H1 (cell line): ENCODE measurements around the gene AQP2. TPM values are rescaled to one million over a fixed set of nuclear protein-coding genes. Genes with fewer than 3 reads are reported as not detected.

Source experiments
- CTCF ChIA-PET: fragments of 300-600 bp; sonication (Branson Sonifier 250); formaldehyde crosslinking; loops from one replicate; lab custom pipeline; 2021; ENCODE audit not compliant: partially characterized antibody; lab: Charles Lee
- POLR2A ChIA-PET: fragments of 300-600 bp; sonication (Branson Sonifier 250); formaldehyde crosslinking; loops from one replicate; lab custom pipeline; 2021; ENCODE audit warnings: inconsistent platforms; ENCODE audit not compliant: partially characterized antibody; lab: Charles Lee
- DNase-seq, 2 experiments: peaks; one replicate each; pipeline versions ENCODE4 v3.0.0 to v3.0.0-alpha.2; 2010 to 2022; ENCODE audit warnings: low spot score in 2 of 2, low read depth in 1 of 2, mixed read lengths in 1 of 2
- FAIRE-seq: peaks from 2 replicates; lab custom pipeline; 2011; peaks lifted over from hg19 to GRCh38; lab: Jason Lieb, UNC
- H2AFZ ChIP-seq: 2 replicates; pipeline ENCODE4 v1.8.1; 2012; ENCODE audit warnings: low read length, inconsistent platforms
- H2AK5ac ChIP-seq: 2 replicates; pipeline ENCODE4 v1.6.1; 2013; ENCODE audit warnings: low read depth, low read length
- H2BK120ac ChIP-seq: replicated peaks from 2 replicates; pipeline ENCODE3; 2013; ENCODE audit warnings: low read depth, low read length, inconsistent platforms
- H2BK12ac ChIP-seq: 2 replicates; pipeline ENCODE4 v1.6.1; 2013; ENCODE audit warnings: low read depth, low read length
- H2BK15ac ChIP-seq: 2 replicates; pipeline ENCODE4 v1.6.1; 2013; ENCODE audit warnings: low read length
- H2BK20ac ChIP-seq: 2 replicates; pipeline ENCODE4 v1.6.1; 2013; ENCODE audit warnings: low read length
- H2BK5ac ChIP-seq: 2 replicates; pipeline ENCODE4 v1.6.1; 2013; ENCODE audit warnings: low read depth, low read length
- H3K14ac ChIP-seq: 2 replicates; pipeline ENCODE4 v1.6.1; 2013; ENCODE audit warnings: inconsistent platforms; ENCODE audit not compliant: insufficient read length
- H3K18ac ChIP-seq: 2 replicates; pipeline ENCODE4 v1.6.1; 2013; ENCODE audit warnings: low read length; ENCODE audit errors: extremely low read depth
- H3K23ac ChIP-seq: 2 replicates; pipeline ENCODE4 v1.6.1; 2013; ENCODE audit warnings: inconsistent platforms; ENCODE audit not compliant: insufficient read length
- H3K23me2 ChIP-seq: 2 replicates; pipeline ENCODE4 v1.6.1; 2013; ENCODE audit warnings: low read depth, low read length
- H3K27ac ChIP-seq: 2 replicates; pipeline ENCODE4 v1.6.1; 2011; ENCODE audit warnings: low read depth, low read length, inconsistent platforms
- H3K27me3 ChIP-seq, 4 experiments: replicated peaks in 1 of 4; 1 replicate in 1 of 4; 2 replicates in 3 of 4; pipeline versions ENCODE4 v1.6.1 to v1.8.1; 2011 to 2013; ENCODE audit warnings: low read length in 3 of 4, mild to moderate bottlenecking in 3 of 4, inconsistent platforms in 2 of 4, mixed read lengths in 2 of 4, moderate library complexity in 1 of 4; ENCODE audit not compliant: control insufficient read depth in 3 of 4, insufficient read depth in 3 of 4; ENCODE audit errors: extremely low read depth in 1 of 4
- H3K36me3 ChIP-seq, 4 experiments: 2 replicates each; pipeline versions ENCODE4 v1.6.1 to v1.8.1; 2011 to 2013; ENCODE audit warnings: mild to moderate bottlenecking in 4 of 4, low read length in 3 of 4, moderate library complexity in 2 of 4, control low read depth in 1 of 4, inconsistent platforms in 1 of 4; ENCODE audit not compliant: insufficient read depth in 4 of 4, control insufficient read depth in 2 of 4
- H3K4ac ChIP-seq: replicated peaks from 2 replicates; pipeline ENCODE3; 2013; ENCODE audit warnings: low read length, low read depth, mixed read lengths, inconsistent platforms; ENCODE audit not compliant: insufficient read length
- H3K4me1 ChIP-seq, 4 experiments: replicated peaks in 1 of 4; 1 replicate in 1 of 4; 2 replicates in 3 of 4; pipeline versions ENCODE4 v1.6.1 to v1.8.1; 2011 to 2013; ENCODE audit warnings: low read length in 3 of 4, inconsistent platforms in 2 of 4, mixed read lengths in 1 of 4; ENCODE audit not compliant: insufficient read depth in 4 of 4, control insufficient read depth in 3 of 4
- H3K4me2 ChIP-seq, 2 experiments: 2 replicates each; pipeline versions ENCODE4 v1.6.1 to v1.8.1; 2011 to 2013; ENCODE audit warnings: low read depth in 2 of 2, low read length in 2 of 2, control low read depth in 1 of 2, inconsistent platforms in 1 of 2, mild to moderate bottlenecking in 1 of 2; ENCODE audit not compliant: insufficient read depth in 1 of 2
- H3K4me3 ChIP-seq, 4 experiments: fragments of 200-600, 300-600 bp in 1 of 4; sonication (generic), shearing (Covaris generic), sonication (Bioruptor Twin) in 1 of 4; 2 replicates each; pipeline versions ENCODE4 v1.5.1 to v1.8.1; 2011 to 2016; ENCODE audit warnings: low read length in 4 of 4, low read depth in 3 of 4, control low read depth in 2 of 4, inconsistent platforms in 2 of 4, mild to moderate bottlenecking in 2 of 4, mixed read lengths in 1 of 4, moderate library complexity in 1 of 4; ENCODE audit not compliant: insufficient read depth in 2 of 4; ENCODE audit errors: extremely low read depth in 1 of 4
- H3K56ac ChIP-seq: replicated peaks from 2 replicates; pipeline ENCODE3; 2013; ENCODE audit warnings: low read depth, mild to moderate bottlenecking, mixed read lengths, low read length, inconsistent platforms; ENCODE audit not compliant: insufficient read length
- H3K79me1 ChIP-seq: 2 replicates; pipeline ENCODE4 v1.6.1; 2013; ENCODE audit warnings: low read depth, low read length, control low read depth
- H3K79me2 ChIP-seq, 2 experiments: 2 replicates each; pipeline versions ENCODE4 v1.6.1 to v1.8.1; 2012 to 2013; ENCODE audit warnings: low read length in 2 of 2, mild to moderate bottlenecking in 2 of 2, inconsistent platforms in 1 of 2; ENCODE audit not compliant: insufficient read depth in 2 of 2, control insufficient read depth in 1 of 2
- H3K9ac ChIP-seq, 4 experiments: replicated peaks in 1 of 4; 1 replicate in 1 of 4; 2 replicates in 3 of 4; pipeline versions ENCODE4 v1.6.1 to v1.8.1; 2011 to 2013; ENCODE audit warnings: low read depth in 3 of 4, low read length in 3 of 4, control low read depth in 2 of 4, mild to moderate bottlenecking in 2 of 4, moderate library complexity in 2 of 4, inconsistent platforms in 1 of 4; ENCODE audit errors: extremely low read depth in 1 of 4
- H3K9me3 ChIP-seq, 2 experiments: 2 replicates each; pipeline versions ENCODE4 v1.6.1 to v1.8.1; 2012 to 2013; ENCODE audit warnings: mild to moderate bottlenecking in 2 of 2, moderate library complexity in 2 of 2, control low read depth in 1 of 2, inconsistent platforms in 1 of 2, low read depth in 1 of 2, low read length in 1 of 2, mixed read lengths in 1 of 2; ENCODE audit not compliant: insufficient read depth in 2 of 2
- H4K20me1 ChIP-seq, 2 experiments: replicated peaks in 1 of 2; 2 replicates each; pipeline versions ENCODE3 to v1.8.1; 2011 to 2013; ENCODE audit warnings: inconsistent platforms in 2 of 2, low read length in 2 of 2, mild to moderate bottlenecking in 1 of 2; ENCODE audit not compliant: insufficient read depth in 2 of 2, control insufficient read depth in 1 of 2
- H4K5ac ChIP-seq: 2 replicates; pipeline ENCODE4 v1.6.1; 2013; ENCODE audit warnings: low read length, low read depth, mixed read lengths, inconsistent platforms; ENCODE audit not compliant: insufficient read length
- H4K8ac ChIP-seq: 2 replicates; pipeline ENCODE4 v1.8.0; 2013; ENCODE audit warnings: mild to moderate bottlenecking, moderate library complexity, low read length, inconsistent platforms; ENCODE audit not compliant: insufficient read depth; ENCODE audit errors: extremely low read depth
- H4K91ac ChIP-seq: replicated peaks from 2 replicates; pipeline ENCODE3; 2013; ENCODE audit warnings: low read length, mixed read lengths, inconsistent platforms; ENCODE audit not compliant: insufficient read length
- BRCA1 ChIP-seq: IDR thresholded peaks from 2 replicates; pipeline ENCODE4 v1.6.1; 2012; ENCODE audit warnings: low read depth, low read length, improper control_type of control experiment
- EP300 ChIP-seq, 2 experiments: IDR thresholded peaks; 1 replicate in 1 of 2; 2 replicates in 1 of 2; pipeline ENCODE4 v1.6.1; 2011 to 2012; ENCODE audit warnings: low read depth in 2 of 2, low read length in 2 of 2, mild to moderate bottlenecking in 2 of 2, borderline replicate concordance in 1 of 2, inconsistent platforms in 1 of 2, moderate library complexity in 1 of 2
- KDM5A ChIP-seq: fragments of 200-600 bp; IDR thresholded peaks from 2 replicates; pipeline ENCODE4 v1.7.1; 2012; ENCODE audit warnings: mild to moderate bottlenecking, low read length, inconsistent platforms, mixed read lengths
- MAFK ChIP-seq: IDR thresholded peaks from 2 replicates; pipeline ENCODE4 v1.6.1; 2012; ENCODE audit warnings: low read depth, mild to moderate bottlenecking, improper control_type of control experiment, low read length
- SIX5 ChIP-seq: IDR thresholded peaks from 2 replicates; pipeline ENCODE4 v1.6.1; 2011; ENCODE audit warnings: mild to moderate bottlenecking, low read depth, low read length
- TAF1 ChIP-seq: IDR thresholded peaks from 2 replicates; pipeline ENCODE4 v1.6.1; 2011; ENCODE audit warnings: mild to moderate bottlenecking, low read depth, low read length
- WGBS, 2 experiments: shearing (Covaris generic) in 1 of 2; methylation state at CpG; one replicate each; pipeline versions ENCODE4 v1.1.6 to v1.1.7; 2013 to 2015; ENCODE audit warnings: low lambda C conversion rate in 2 of 2, mixed read lengths in 2 of 2, inconsistent platforms in 1 of 2, low coverage in 1 of 2, missing lambda C conversion rate in 1 of 2; ENCODE audit not compliant: insufficient replicate concordance in 2 of 2, insufficient coverage in 1 of 2, insufficient read length in 1 of 2; ENCODE audit errors: extremely low coverage in 1 of 2, missing lambda C conversion rate in 1 of 2; 5-methylcytosine and 5-hydroxymethylcytosine counted together
- polyA plus RNA-seq, 7 experiments: library from polyadenylated mRNA; depleted of rRNA in 3 of 7; stranded (reverse) in 5 of 7; unstranded in 2 of 7; fragments of >200 nt in 5 of 7; fragments of 200-250 nt in 2 of 7; gene quantifications; 1 replicate in 5 of 7; 2 replicates in 1 of 7; 4 replicates in 1 of 7; pipeline versions ENCODE4 v1.2.1 to v1.2.3, GENCODE V29; 2011 to 2013; ENCODE audit warnings: missing spikeins in 2 of 7, mixed read lengths in 2 of 7
- total RNA-seq: library from RNA; stranded (reverse); fragmentation: NEBNext Ultra II Directional; extraction: Animal tissue kit (Norgen Biotek cat#: 25700); gene quantifications from 2 replicates; pipeline ENCODE4 v1.2.1, GENCODE V29; 2021

The AQP2 gene
- total and polyA plus RNA-seq, 2 of the 8 experiments (the other 6 are each of a cell fraction or from before 2014, with no cell fraction given), result not detected

- H3K27ac ChIP-seq, result no peak overlapping the region
- DNase-seq, result no peak
- TF ChIP-seq BRCA1, result no peak
- no peak for TF ChIP-seq TAF1
- TF ChIP-seq MAFK, result no peak
- no peak for TF ChIP-seq KDM5A
- no peak for TF ChIP-seq EP300 (IDR thresholded peaks at IDR 0.05; ENCODE audit: borderline replicate concordance in 1 of 2, low read depth in 2 of 2, low read length in 2 of 2)
- TF ChIP-seq SIX5, result no peak
- TF ChIP-seq, all 59 proteins: peak for 0
- H4K91ac ChIP-seq, result no peak overlapping the region
- H4K20me1 ChIP-seq, result no peaks in the 10 kb centered on the region
- 80% methylated on average over 9 of the region's 9 CpGs; no CpG with 5 or more reads in 1 of the 2 experiments for WGBS, 2 experiments
- H3K56ac ChIP-seq, result no peak overlapping the region
- no peak overlapping the region for H3K4me2 ChIP-seq
- no peak overlapping the region for H2AFZ ChIP-seq
- H3K4me1 ChIP-seq, result peaks cover 0 to 7% (median 5%) of the 10 kb centered on the region in 4 experiments; a peak in 5 of 7 replicates
- no peak overlapping the region for H3K23ac ChIP-seq
- POLR2A ChIA-PET, result interaction anchor here (0.5 to 1.1 kb wide), 2 partner anchors 12 to 198 kb away, joined by 3 read pairs; no protein-coding TSS in a partner anchor
- no peak overlapping the region for H3K18ac ChIP-seq
- no peak overlapping the region for H4K5ac ChIP-seq
- FAIRE-seq, result no peak
- H3K14ac ChIP-seq, result no peak overlapping the region
- no peak overlapping the region for H3K4ac ChIP-seq
- no peak overlapping the region for H4K8ac ChIP-seq
- no peak overlapping the region for H2BK120ac ChIP-seq
- no peak overlapping the region for H3K4me3 ChIP-seq
- no peak overlapping the region for H2AK5ac ChIP-seq
- H3K79me1 ChIP-seq, result no peaks in the 10 kb centered on the region
- H3K23me2 ChIP-seq, result no peaks in the 10 kb centered on the region
- no peak overlapping the region for H3K9ac ChIP-seq
- H2BK5ac ChIP-seq, result no peak overlapping the region
- H3K9me3 ChIP-seq, result no peaks in the 10 kb centered on the region
- H3K27me3 ChIP-seq, result peaks cover 0 to 15% (median 9%) of the 10 kb centered on the region in 4 experiments; a peak in 6 of 7 replicates
- H2BK15ac ChIP-seq, result no peak overlapping the region
- H3K79me2 ChIP-seq, result no peaks in the 10 kb centered on the region
- no peak overlapping the region for H2BK12ac ChIP-seq
- no peaks in the 10 kb centered on the region for H3K36me3 ChIP-seq
- CTCF ChIA-PET, result interaction anchor here (0.6 to 23.0 kb wide), 11 partner anchors 8 to 136 kb away, joined by 3 to 420 read pairs (median 86); partner anchors contain the start of gene ASIC1
- no peak overlapping the region for H2BK20ac ChIP-seq
Measured at GRCh38 chr12:49972129-49972528, 21.6 kb downstream of the AQP2 start.
